GM19023 (cell line): ENCODE results near the gene AMOTL2.

Source experiments
- ATAC-seq: cut with Tn5 transposase; IDR thresholded peaks from one replicate; pipeline ENCODE4 v1.9.1; 2021; ENCODE audit warnings: mild to moderate bottlenecking, moderate library complexity; ENCODE audit not compliant: unreplicated experiment

The AMOTL2 gene

DNA sequence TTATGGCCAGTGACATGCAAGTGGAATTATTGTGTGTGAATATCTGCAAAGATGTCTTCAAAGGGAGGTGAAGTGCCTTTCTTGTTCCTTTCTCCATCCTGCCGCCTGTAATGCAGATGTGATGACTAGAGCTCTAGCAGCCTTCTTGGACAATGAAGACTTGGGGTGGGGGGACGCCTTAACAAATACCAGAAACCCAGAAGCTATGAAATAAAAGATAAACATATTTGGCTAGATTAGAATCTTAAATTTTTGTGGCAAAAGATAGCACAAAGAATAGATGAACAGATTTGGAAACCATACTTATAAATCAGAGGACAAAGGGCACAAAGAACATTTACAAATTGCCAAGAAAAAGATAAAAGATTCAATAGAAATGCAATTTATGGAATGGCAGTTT lies 56.1 kb downstream of the AMOTL2 start:
- ATAC-seq, result no peak

DNA sequence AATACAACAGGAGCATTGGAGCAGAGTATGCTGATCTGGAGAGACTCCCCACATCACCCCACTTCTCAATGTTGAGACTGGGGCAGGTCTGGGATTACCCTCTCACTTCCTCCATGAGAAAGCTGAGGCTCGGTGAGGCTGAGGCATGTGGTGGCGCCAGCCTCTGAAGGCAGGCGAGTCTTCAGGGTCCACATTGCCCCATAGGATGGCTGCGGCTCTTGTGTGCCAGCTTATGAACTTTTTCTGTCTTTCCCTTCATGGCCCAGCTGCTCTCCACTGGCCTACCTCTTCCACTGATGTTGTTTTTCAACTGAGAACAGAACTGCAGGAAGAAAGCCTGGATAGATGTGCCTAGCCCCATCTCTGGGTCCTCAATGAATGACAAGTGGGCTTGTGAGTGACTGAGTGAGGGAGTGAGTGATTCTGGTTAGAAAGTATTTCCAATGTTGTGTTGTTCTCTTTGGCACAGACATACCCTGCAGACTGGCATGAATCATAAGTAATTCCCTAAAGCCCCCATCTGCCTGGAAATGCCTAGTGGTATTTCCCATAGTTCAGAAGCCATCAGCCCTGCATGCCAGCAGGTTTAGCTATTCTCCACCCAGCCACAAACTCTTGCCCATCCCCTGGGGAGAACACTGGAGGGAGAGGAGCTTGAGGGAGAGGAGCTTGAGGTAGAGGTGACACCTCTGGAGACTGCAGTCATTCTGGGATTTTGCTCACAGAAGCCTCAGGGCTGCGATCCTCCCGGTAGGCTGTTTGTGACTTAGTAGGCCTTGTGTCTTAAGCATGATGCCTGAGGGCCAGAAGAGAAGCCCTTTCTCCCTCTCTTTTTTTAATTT lies 56.9 kb downstream of the AMOTL2 start:
- no peak for ATAC-seq

DNA sequence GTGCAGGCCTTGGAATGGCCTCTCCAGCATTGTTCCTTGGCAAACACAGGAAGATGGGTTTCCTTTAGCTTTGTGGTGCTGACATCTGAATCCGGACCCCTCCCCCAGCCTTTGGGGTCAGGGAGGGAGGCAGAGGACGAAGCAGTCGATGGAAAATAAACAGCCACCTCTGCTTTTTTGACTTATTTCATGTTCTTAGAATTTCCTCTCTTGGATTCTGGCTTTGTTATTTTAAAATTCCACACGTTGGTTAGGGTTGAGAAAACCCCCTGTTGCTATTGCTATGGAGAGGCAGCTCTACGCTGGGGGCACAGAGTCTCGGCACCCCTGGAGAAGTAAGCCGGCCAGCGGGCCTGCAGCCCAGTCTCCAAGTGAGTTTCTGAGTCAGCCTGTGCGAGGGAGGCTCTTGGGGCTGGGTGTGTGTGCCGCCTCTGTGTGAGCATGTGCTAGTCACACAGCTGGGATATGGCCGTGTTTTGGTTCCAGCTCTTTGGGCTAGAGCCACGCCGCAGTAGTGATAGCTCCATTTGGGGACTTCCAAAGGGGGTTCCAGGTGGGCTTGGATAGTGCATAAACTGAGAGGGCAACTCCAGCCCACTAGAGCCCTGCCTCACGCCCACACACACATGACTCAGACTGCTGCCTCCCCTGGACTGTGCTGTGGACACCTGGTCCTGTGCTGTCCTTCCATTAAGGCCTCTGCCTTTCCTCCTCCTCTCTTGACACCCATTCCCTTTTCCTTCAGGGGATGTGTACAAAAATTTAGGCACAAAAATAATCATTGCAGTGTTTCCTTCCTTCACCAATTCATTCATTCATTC lies 58.8 kb downstream of the AMOTL2 start:
- ATAC-seq, result no peak

DNA sequence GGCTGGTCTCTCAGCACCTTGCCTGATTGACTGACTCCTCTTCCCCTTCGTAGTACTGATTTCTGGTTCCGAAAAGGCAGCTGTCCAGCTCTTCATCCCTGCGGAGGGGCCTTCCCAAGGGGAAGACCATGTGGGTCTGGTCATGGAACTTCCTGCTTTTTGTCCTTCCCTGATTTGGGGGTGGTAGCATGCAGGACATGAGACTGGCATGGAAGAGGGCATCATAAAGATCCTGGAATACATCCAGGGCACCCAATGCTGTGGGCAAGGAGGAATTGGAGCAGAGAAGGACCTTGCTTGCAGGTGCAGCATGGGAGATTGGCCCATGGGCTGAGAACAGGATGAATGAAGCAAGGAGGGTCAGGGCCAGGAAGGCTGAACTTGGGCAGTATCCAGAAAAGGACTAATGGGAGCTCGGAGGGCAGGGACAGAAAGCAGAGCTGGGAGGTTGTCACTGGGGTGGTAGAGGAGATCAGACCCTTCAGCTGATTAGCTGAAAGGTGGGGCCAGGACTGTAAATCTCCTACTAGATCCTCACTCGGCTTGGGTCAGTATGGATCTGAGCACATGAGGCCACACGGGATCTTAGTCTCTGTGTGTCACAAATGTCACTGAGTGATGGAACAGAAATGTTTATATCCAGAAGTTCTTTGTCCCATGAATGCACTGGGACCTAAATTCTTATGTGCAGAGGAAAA lies 59.5 kb downstream of the AMOTL2 start:
- ATAC-seq, result no peak

DNA sequence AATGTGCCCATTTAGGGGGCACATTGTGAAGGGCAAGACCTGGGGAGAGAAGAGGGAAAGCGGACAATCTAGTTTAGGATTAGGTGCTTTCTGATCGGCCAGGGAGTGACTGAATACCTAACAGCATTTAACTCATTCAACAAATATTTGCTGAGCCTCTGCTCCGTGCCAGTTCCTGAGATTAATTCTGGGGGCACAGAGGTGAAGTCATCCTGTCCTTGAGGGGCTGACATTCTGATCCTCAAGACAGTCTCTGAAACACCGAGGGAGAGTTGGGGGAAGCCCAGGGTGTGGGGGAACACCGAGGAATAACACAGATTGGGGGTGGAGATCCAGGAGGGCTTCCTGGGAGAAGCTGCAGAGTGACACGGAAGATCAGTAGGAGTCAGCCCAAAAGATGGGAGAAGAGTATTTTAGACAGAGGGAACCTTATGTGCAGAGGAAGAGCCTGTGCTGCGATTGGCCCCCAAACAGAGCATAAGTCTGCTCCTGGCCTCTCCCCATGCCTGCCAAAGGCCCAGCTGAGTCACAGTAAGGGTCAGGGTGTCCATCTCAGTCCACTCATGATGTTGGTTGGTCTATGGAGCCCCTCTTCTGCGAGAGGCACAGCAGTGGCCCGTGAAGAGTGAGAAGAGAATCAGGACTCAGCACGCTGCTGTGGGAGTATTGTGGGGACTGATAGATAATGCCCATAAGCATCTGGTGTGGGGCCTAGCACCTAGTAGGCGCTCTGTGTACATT lies 60.2 kb downstream of the AMOTL2 start:
- no peak for ATAC-seq

DNA sequence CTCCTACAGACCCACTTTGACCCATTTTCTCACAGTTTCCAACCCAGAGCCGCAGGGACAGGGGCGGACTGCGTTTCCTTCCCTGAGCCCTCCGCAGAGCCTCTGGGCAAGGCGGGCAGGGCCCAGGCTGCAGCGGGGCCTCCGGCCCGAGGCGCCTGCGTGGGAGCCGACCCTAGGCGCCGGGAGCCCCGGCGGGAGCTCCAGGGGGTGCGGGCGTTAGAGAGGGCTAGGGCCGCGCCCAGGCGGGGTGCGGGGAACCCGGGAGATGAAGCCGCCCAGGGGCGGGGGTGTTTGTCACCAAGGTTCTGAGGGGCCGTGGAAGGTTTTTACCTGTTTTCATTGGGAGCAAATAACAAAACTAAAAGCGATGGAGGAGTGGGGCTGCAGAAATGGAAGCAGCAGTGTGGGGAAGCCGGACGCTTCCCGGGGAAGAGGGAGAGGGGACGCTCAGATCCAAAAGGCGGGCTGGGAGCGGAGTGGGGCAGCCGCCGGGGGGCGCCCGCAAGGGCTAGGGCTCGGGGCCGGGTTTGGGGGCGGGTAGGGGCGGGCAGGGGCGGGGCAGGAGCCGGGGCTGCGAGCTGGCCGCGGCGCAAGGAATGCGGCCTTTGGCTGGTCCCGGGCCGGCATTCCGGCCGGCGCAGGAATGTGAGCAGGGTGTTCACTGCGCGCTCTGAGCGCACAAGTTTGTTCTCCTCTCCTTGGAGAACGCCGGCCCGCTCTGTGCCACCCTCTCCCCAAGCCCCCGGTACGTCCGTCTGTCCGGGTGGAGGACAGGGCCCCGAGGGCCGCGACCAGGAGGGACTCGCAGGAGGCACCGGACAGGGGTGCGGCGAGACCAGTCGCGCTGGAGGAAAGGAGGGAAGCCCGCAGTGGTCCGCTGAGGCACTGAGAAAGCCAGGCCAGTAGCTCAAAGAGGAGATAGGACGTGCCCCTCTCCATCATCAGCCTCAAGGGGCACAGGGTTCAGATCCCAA lies 61.1 kb downstream of the AMOTL2 start:
- no peak for ATAC-seq

DNA sequence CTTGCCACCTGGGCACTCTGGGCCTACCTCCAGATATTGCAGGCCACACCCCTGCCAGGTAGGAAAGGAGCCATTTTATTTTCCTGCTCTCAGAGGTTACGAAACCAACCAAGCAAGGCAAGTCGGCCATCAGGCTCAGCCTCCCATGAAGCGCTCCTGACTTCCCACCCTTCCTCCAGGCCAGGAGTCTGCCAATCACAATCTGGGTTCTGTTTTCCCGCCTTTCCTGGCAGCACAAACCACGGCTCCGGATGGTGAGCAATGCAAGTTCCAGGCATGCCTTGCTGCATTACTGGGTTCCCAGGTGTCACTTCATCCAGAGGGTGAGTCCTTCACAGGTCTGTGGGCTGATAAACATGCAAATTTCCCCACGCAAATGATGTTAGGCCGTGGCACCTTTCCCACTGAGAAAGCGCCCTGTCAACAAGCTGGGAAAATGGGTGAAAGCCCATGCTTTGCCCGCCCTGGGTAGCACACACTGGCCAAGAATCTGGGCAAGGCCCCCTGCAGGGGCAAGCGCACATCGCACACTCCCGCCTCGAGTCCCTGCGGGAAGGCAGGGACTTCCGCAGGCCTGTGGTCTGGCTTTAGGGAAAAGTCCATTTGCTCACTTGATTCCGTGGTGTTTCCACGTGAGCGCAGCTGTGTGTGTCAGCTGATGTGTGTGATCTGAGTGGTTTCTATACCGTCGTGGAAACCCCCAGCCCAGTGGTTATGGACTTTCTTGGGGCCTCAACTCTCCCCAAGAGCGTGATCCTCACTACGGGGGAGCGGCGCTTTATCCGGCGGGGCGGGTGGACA lies 62.0 kb downstream of the AMOTL2 start:
- ATAC-seq, result no peak

DNA sequence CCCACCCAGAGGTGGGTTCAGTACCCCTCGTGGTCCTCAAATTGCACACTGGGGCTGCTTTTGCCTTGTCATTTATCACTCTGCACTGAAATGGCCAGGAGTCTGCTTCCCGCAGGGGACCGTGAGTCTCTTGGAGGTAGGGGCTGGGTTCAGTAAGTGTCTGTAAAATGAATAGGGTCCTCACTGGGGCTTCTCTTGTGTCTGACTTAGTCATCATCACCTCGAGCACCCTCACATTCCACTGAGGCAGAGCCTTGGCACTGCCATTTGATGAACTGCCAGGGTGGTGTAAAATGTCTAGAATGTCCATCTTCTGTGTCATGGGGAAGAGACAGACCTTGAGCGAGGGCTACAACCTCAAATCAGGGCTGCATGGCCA lies 62.6 kb downstream of the AMOTL2 start:
- no peak for ATAC-seq

DNA sequence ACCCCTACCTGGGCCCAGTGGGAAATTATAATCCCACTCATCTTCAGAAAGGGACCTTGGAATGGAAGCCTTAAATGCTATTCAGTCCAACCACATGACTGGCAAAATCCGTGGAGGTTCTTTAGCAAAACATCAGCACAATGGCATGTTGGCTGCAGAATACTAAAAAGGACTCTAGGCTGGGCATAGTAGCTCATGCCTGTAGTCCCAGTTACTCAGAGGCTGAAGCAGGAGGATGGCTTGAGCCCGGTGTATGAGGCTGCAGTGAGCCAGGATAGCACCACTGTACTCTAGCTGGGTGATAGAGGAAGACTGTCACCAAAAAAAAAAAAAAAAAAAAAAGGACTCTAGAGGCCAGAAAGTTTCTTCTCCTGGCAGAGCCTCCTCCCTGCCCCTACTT lies 63.0 kb downstream of the AMOTL2 start:
- ATAC-seq, result no peak

DNA sequence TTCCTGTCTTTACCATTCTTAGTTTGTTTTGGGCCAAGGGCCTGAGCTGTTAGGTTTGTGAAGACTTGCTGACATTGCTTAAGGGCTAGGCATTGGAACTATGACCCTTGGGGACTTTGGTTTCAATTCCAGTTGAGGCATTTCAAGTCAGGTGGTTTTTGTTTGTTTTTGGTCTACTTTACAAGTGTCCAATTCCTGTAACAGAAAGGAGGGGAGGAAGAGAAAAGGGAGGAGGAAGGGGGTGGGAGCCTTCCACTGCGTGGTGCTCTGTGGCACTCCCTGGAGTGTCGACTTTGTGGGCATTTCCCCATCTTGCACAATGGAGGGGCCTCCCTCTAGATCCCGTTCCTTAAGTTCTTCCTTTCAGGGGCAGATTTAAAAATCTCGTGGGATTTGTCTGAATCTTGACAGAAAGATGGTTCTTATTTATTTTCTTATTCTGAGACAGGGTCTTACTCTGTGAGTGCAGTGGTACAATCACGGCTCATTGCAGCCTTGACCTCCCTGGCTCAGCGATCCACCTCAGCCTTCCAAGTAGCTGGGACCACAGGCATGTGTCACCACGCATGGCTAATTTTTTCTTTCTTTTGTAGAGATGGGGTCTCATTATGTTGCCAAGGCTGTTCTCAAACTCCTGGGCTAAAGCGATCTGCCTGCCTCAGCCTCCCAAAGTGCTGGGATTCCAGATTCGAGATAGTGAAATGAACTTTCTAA lies 64.1 kb downstream of the AMOTL2 start:
- ATAC-seq, result no peak

DNA sequence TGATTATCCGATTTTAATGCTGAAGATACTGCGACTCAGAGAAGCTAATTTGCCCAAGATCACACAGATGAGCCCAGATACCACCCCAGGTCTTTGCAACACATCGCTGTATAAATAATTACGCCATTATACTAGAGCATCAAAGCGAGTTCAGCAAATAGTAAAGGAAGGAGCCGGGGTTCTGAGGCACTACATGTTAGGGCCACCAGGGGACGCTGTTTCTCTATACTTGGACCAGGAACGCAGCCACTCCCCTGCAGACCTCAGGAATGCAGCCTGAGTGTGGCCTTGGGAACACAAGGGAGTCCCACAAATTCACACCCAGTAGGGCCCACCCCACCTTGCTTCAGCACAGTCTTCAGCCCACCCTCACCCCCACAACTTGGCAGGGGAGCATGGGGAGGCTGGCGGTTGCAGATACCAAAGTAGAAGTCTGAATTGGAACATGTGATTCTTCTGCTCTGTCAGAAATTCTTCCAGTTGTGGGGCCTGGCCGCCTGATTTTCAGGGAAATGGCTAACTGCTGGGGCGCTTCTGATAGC lies 65.8 kb downstream of the AMOTL2 start:
- no peak for ATAC-seq

DNA sequence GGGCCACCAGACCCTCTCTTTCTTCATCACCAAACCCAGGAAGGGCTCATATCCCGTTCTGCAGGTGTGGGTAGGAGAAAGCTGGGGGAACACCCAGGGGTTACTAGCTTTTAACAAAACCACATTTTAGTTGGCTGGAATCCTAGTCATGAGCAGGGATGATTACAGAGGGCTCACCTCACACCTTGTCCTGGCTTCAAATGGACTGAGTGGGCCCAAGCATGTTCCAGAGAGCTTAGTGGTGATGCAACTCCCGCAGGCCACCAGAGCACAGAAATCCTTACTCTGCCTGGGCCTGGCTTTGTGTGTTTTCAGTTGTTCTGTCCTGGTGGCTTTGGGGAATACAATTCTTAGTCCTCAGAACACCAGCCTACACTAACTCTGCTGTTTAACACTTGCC lies 66.8 kb downstream of the AMOTL2 start:
- ATAC-seq, result no peak

DNA sequence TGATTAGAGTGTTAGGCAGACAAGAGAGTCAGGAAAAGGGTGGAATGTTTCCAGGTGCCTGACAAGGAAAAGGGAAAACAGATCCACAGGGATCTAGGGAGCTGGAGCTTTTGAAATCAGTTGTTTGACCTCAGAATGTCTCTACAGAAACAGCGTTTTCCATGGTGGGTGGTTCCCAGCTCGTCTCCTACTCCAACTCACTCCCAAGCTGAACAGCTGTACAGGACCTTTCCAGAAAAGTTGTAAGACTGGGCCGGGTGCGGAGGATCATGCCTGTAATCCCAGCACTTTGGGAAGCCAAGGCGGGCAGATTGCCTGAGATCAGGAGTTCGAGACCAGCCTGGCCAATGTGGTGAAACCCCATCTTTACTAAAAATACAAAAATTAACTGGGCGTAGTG lies 67.9 kb downstream of the AMOTL2 start:
- no peak for ATAC-seq
